ENCODE data around the gene DPYD.

DPYD gene

GRCh38 chr1:97906567-97907241 lies 14.1 kb downstream of the DPYD start:
- no peak for DNase-seq (ENCODE audit: low read depth)

DNA sequence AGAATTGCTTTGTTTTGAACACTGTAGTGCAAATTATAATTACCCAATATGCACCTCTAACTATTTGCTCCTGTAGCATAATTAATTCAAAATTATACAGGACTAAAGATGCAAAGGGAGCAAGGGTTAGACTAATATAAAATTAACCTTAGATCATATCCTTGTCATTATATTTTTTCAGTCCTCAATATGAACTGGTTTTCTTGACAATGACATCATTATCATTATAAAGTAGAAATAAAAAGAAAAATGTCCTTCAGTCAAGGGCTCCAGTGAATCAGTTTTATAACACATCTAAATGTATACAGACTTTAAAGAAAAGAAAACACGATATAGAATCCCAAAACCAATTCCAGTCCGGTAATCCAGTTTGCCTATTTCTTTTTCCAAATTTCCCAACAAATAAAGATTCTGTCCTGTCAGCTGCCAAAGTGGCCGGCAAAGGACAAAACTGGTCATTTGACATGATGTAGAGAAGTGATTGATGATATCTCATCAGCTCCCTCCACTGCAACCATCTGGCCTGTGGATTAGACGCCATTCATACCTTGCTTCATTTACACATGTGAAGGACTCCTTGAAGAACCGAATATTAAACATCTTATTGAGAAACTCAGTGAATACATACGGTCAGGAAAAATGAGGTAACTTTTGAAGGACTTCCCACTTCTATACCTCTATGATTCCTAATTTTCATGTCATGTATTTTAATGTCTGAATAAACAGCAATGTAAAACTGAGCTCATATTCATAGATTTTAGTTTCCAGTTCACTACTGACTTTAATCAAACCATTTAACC lies 15.5 kb downstream of the DPYD start:
- no peak for DNase-seq (ENCODE audit: low read depth)

DNA sequence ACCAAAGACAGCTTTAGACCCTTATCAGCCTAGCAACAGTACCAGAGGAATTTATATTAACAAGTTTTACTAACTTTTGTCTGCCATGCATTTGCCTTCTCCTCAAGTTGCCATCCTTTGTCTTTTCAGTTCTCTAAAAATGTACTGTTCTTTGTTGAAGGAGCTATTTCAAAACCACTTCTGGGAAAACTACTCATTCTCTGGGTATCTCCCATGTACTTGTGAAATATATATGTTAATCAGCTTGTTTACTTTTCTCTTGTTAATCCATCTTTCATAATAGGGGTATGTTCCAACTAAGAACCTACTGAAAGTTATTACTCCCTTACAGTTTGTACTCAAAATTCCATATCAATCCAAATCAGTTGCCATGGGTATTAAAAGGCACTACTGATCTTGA lies 16.3 kb downstream of the DPYD start:
- no peak for DNase-seq (ENCODE audit: low read depth)

- DNase-seq (ENCODE audit: low read depth) = no peak
These were observed 17.2 kb downstream of the DPYD start for GRCh38 chr1:97903626-97904025.

GRCh38 chr1:97902067-97902466 lies 18.8 kb downstream of the DPYD start:
- no peak for DNase-seq (ENCODE audit: low read depth)

DNA sequence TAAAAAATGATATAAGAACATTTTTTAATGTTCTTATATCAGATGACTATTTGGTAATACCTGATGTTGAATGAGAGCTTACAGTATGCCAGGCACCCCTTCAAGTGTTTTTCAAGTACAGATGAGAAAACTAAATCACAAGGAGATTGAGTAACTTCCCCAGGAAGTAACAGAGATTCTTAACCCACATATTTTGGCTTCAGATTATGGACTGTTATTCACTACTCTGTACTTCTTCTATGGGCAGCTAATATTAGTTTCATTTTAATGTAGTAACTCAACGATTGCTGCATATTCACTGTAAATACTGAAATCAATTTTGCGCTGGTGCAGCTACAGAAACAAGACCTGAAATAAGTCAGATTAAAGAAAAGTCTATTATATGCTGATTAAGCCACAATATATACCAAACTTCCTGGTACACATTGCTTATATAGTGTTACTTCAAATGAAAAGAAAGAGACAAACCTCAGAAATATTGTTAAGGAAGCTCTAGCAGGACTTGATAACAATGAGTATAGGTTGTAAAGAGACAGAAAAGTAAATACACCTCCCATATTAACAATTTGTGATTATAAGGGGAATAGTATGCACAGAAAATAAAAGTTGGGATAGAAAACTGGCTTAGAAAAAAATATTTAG lies 19.7 kb downstream of the DPYD start:
- no peak for DNase-seq (ENCODE audit: low read depth)

DNA sequence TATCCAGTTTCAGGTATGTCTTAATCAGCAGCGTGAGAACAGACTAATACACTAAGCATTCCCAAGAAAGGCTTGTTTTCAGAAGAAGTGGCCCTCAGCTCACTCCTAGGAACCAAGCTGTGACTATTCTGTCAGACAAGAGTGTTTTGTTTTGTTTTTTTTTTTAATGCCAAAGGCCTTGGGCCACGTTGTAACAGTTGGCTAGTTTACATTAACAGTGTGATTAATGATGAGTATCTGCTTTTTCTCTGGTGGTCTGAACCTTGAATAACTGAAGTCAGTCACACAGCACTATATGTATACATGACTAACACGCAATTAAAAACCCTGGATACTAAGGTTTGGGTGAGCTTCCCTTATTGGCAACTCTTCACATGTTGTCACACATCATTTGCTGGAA lies 21.9 kb downstream of the DPYD start:
- no peak for DNase-seq (ENCODE audit: low read depth)

GRCh38 chr1:97895278-97895677 lies 25.6 kb downstream of the DPYD start:
- DNase-seq (ENCODE audit: low read depth) = no peak

DNA sequence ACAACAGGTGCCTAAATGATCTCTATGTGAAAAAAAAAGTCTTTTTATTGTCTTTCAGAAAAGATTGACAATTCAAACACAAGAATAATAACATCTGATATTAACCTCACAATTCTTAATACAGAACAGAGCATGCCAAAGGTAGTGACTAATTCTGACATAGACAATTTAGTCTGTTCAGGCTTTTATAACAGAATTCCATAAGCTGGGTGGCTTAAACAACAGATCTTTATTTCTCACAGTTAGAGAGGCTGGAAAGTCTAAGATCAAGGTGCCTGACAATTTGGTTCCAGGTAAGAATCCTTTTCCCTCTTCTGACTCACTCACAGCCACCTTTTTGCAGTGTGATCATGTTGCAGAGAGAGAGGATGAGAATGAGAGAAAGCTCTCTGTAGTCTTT lies 27.0 kb downstream of the DPYD start:
- no peak for DNase-seq (ENCODE audit: low read depth)

DNA sequence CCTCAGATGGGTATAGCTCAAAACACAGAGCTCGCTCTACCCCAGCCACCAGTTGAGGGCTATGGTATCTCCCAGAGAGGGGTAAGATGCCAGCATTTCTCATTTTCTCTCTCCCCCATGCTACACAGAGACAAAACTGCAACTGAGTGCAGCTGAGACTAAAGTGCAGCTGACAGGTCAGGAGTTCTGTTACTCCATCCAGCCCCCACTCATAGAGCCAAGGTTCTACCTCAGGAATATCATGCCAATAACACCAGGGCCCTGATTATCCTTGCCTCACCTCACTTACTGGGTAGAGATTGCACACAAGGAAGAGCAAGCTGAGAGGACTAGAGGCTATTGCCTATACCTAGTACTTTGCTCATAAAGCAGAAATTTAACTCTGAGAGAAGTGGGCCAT lies 34.6 kb downstream of the DPYD start:
- no peak for DNase-seq (ENCODE audit: low read depth)

DNA sequence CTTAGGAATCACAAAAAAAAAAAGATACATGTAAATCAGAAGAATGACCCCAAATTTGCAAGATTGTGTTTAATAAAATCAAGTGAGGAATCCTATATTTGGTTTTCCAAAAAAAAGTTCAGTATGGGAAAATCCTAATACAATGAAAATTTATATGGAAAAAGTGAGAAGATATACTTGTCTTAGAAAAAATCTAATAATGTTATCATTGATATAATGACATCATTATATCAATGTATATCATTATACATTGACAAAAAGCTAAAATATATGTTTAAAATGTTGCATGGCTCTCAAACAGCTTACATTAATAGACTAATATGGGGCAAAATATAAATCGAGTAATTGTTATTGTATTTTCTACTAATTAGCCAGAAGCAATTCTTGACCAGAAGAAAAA lies 37.0 kb downstream of the DPYD start:
- no peak for DNase-seq (ENCODE audit: low read depth)

GRCh38 chr1:97877307-97877706 lies 43.5 kb downstream of the DPYD start:
- no peak for DNase-seq (ENCODE audit: low read depth)

DNA sequence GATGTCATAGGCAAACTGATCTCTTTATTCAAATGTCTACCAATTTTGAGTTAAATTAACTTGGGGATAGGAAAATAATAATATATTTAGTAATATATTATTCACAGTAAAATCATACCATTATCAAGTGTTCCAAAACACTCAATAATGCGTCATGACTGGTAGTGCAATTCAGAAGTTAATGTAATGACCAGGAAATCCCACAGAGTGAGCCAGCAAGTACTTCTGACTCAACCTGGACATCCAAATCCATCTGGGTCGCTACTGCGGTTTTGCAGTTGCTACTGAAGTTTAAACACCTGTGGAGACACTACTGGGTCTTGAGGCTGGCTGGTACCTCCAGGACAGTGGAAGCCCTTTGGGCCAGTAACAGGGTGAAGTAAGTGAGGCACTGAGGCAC lies 44.8 kb downstream of the DPYD start:
- DNase-seq (ENCODE audit: low read depth) = no peak

DNA sequence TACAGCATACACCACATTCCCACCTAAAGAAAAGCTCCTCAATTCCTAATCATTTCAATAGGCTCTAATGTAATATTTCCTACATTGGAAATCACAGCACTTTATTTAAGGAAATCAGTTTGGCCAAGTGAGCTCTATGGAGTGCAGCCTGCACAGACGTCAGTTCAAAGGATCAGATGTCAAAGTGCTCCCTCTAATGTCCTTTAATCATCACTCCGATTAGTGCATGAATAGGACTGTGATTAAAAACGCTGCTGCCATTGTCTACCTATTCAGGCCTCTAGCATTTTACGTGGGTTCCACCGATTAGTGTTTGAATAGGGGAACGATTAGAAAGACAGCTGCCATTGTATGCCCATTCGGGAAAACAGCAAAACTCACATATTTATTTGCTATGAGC lies 50.2 kb downstream of the DPYD start:
- DNase-seq (ENCODE audit: low read depth) = no peak

DNA sequence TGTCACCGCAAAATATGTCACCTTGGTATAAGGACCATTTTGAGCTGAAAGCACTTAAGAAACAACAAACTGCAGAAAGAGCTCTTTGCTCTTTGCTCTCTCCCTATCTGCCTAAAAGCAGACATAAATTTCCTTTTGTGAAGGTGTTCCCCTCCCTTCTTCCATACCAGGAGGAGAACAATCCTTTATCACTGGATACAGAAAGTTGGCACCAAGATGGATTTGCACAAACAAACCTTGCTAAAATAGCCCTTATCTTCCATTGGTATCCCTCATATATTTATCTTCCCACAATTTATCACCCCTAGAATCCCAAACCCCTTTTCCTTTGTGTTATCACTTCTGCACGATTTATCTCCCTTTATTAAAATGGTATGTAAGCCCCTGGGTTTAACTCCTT lies 51.4 kb downstream of the DPYD start:
- no peak for DNase-seq (ENCODE audit: low read depth)

DNA sequence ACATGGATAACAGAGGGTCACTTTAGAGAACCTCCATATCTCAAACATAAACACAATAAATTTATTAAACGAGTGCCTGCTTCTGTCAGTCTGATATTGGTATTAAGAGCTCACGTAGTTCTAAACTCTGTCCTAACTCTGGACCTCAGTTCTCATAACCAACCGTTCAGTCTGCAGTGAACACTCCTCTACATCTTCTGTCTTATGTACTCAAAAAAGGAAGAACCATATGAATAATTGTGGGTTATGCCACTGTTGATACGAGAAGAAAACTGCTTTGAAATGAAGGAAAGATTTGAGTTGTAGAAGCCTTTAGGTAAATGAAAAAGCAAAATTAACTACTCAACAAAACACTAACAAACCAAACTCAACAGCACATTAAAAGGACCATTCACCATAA lies 53.7 kb downstream of the DPYD start:
- no peak for DNase-seq (ENCODE audit: low read depth)

- DNase-seq (ENCODE audit: low read depth) = no peak
These were observed 56.2 kb downstream of the DPYD start for GRCh38 chr1:97864615-97865014.

- no peak for DNase-seq (ENCODE audit: low read depth)
These were observed 67.6 kb downstream of the DPYD start for GRCh38 chr1:97853221-97853620.

DNA sequence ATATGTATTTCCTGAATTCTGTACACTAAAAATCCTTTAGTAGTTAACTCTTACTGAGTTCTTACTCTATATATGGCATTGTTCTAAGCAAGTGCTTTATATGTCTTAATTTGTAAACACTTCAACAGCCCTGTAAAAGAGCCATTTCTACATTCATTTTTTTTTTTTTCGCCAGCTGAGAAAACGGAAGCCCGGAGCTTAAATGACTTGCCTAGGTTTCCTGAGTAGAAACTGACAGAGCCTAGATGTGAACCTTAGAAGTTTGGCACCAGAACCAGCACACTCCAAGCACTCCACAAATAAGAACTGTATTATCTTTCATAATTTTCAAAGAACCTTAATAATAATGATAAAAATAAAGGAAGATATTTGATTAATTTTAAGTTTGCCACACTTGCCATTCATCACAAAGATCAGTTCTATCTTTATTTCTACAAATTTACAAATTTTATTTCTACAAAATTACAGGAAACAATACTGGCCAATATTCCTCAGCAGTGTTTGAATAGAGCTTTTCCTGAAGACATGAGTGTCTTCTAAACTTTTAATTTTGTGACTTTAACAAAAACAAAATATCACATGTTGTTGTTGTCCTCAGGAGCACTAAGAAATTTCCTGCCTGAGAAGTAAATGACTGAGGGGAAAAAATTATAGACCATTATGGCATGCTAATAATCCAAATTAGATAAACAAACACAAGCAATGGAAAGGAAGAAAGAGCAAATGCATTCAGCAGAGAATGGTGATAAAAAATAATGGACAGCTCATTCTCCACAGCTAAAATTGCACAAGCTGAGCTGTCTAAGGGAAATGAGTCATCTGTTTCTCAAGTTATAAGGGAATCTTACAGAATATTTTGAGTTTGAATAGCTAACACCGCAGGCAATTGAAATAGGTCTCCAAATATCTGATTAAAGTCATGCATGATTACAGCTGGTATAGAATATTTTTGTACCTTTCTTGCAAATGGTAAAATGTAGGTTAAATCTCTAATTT lies 71.2 kb downstream of the DPYD start:
- no peak for DNase-seq (ENCODE audit: low read depth)

DNA sequence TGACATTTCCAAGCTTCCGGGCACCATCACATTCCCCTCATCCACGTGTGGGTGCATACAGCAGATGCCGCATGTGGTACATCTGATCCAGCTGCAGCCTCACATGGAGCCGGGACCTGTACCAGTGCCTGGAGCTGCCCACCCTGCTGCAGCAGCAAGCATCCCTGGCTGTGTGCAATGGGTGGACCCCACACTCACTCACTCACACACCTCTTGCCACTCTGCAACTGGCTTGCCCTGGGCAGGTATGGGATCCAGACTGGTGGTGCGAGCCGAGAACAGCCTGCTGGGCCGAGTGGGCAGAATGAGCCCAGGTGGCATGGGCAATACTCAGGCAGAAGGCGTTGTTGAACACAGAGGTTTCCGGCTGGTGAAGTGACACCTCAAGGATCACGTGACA lies 75.0 kb downstream of the DPYD start:
- DNase-seq (ENCODE audit: low read depth) = no peak

GRCh38 chr1:97844552-97845089 lies 76.2 kb downstream of the DPYD start:
- no peak for DNase-seq (ENCODE audit: low read depth)

GRCh38 chr1:97841338-97841737 lies 79.5 kb downstream of the DPYD start:
- no peak for DNase-seq (ENCODE audit: low read depth)
